ENCODE results near the gene ARAP2. TPM values are rescaled to one million over a fixed set of nuclear protein-coding genes. Genes with fewer than 3 reads are reported as not detected.

The ARAP2 gene
- total RNA-seq, 3 donors from 2014 or later (not counting 1 experiment from before 2014, with no cell fraction given) = 199 to 295 (median 270) TPM

GRCh38 chr4:36043901-36044300 lies 200.4 kb downstream of the ARAP2 start:
- no peaks in the 10 kb centered on the region for H3K4me1 Mint-ChIP-seq
- no peaks in the 10 kb centered on the region for H3K27me3 Mint-ChIP-seq (ENCODE audit: low read depth in 2 of 2)

GRCh38 chr4:36043241-36043640 lies 201.1 kb downstream of the ARAP2 start:
- WGBS (ENCODE audit: insufficient coverage) = 95% methylated on average over 4 of the region's 4 CpGs
- Histone ChIP-seq H3K36me3 (ENCODE audit: control insufficient read depth, insufficient read depth, low read length) (no peaks in the 10 kb centered on the region), H3K27me3 (ENCODE audit: control insufficient read depth, insufficient read depth, low read length) (no peaks in the 10 kb centered on the region), H3K4me1 (ENCODE audit: control insufficient read depth, insufficient read depth, low read length) (no peaks in the 10 kb centered on the region), H3K27ac (ENCODE audit: low read length) (no peak overlapping the region), H3K9me3 (ENCODE audit: control insufficient read depth, insufficient read depth, low read length) (no peaks in the 10 kb centered on the region), H3K4me3 (ENCODE audit: low read length) (no peak overlapping the region)
- H3K4me1 Mint-ChIP-seq = no peaks in the 10 kb centered on the region
- no peak for DNase-seq
- no peak for TF ChIP-seq CTCF (IDR thresholded peaks at IDR 0.05)
- H3K27ac Mint-ChIP-seq = no peak overlapping the region
- H3K27me3 Mint-ChIP-seq (ENCODE audit: low read depth in 2 of 2) = no peaks in the 10 kb centered on the region
- no peak overlapping the region for H3K4me3 Mint-ChIP-seq
- ATAC-seq = no peak
- intact Hi-C loops (cut with micrococcal nuclease) = no loop called here
- H3K9me3 Mint-ChIP-seq = no peaks in the 10 kb centered on the region
- peaks cover 17% of the 10 kb centered on the region for H3K36me3 Mint-ChIP-seq

More at GRCh38 chr4:36043901-36044300, 200.4 kb downstream of the ARAP2 start:
- ATAC-seq (no peak), DNase-seq (no peak)
- no peaks in the 10 kb centered on the region for H3K4me1 ChIP-seq (ENCODE audit: control insufficient read depth, insufficient read depth, low read length)
- H3K27me3 ChIP-seq (ENCODE audit: control insufficient read depth, insufficient read depth, low read length) = no peaks in the 10 kb centered on the region
- intact Hi-C loops (cut with micrococcal nuclease) = no loop called here
- H3K36me3 Mint-ChIP-seq = peaks cover 17% of the 10 kb centered on the region
- H3K9me3 ChIP-seq (ENCODE audit: control insufficient read depth, insufficient read depth, low read length) = no peaks in the 10 kb centered on the region
- no peak overlapping the region for H3K4me3 Mint-ChIP-seq
- H3K27ac ChIP-seq (ENCODE audit: low read length) = no peak overlapping the region
- H3K27ac Mint-ChIP-seq = no peak overlapping the region
- 93% methylated on average over 6 of the region's 6 CpGs for whole genome bisulfite sequencing (ENCODE audit: insufficient coverage)
- H3K36me3 ChIP-seq (ENCODE audit: control insufficient read depth, insufficient read depth, low read length) = no peaks in the 10 kb centered on the region
- no peak overlapping the region for H3K4me3 ChIP-seq (ENCODE audit: low read length)
- no peaks in the 10 kb centered on the region for H3K9me3 Mint-ChIP-seq
- TF ChIP-seq CTCF (IDR thresholded peaks at IDR 0.05) = no peak

GRCh38 chr4:36042122-36042970 lies 202.0 kb downstream of the ARAP2 start:
- no peaks in the 10 kb centered on the region for H3K9me3 Mint-ChIP-seq
- no peak for ATAC-seq
- H3K4me1 ChIP-seq (ENCODE audit: control insufficient read depth, insufficient read depth, low read length) = no peaks in the 10 kb centered on the region
- peaks cover 17% of the 10 kb centered on the region for H3K36me3 Mint-ChIP-seq
- intact Hi-C loops (cut with micrococcal nuclease) = no loop called here
- no peak overlapping the region for H3K27ac ChIP-seq (ENCODE audit: low read length)
- 93% methylated on average over 3 of the region's 7 CpGs for WGBS (ENCODE audit: insufficient coverage)
- no peaks in the 10 kb centered on the region for H3K27me3 Mint-ChIP-seq (ENCODE audit: low read depth in 2 of 2)
- no peaks in the 10 kb centered on the region for H3K9me3 ChIP-seq (ENCODE audit: control insufficient read depth, insufficient read depth, low read length)
- no peak for DNase-seq
- no peaks in the 10 kb centered on the region for H3K27me3 ChIP-seq (ENCODE audit: control insufficient read depth, insufficient read depth, low read length)
- H3K36me3 ChIP-seq (ENCODE audit: control insufficient read depth, insufficient read depth, low read length) = no peaks in the 10 kb centered on the region
- no peak for TF ChIP-seq CTCF (IDR thresholded peaks at IDR 0.05)
- H3K4me3 ChIP-seq (ENCODE audit: low read length) = no peak overlapping the region
- no peak overlapping the region for H3K4me3 Mint-ChIP-seq
- no peaks in the 10 kb centered on the region for H3K4me1 Mint-ChIP-seq
- H3K27ac Mint-ChIP-seq = no peak overlapping the region

Measured in natural killer cell (primary cell).